GM11168 (cell line): Measurements from ENCODE around the gene MATN3.

ENCODE experiments used
- in situ Hi-C: fragments of 300-500 bp; cut with MboI; formaldehyde crosslinking; loops from one replicate; pipeline ENCODE4 v1.12.0; 2022; ENCODE audit warnings: low sequenced_read_pairs; ENCODE audit not compliant: unreplicated experiment

The MATN3 gene

DNA sequence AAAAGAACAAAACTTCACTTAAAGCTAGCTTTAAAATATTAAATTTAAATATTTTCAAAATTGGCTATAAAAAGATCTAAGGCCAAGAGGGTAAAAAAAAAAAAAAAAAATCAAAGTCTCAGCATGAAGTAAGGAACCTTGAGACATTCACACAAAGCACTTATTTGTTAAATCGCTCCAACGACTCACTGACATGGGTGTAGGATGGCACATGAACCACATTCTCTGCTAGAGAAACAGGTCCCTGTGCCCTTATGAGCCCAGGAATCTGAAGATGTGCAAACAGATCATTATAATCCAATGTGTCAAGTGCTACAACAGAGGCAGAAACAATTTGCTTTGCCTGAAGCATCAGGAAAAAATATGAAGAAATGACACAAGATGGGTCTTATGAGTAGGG lies 25.2 kb upstream of the MATN3 start:
- in situ Hi-C loops: no loop called here

DNA sequence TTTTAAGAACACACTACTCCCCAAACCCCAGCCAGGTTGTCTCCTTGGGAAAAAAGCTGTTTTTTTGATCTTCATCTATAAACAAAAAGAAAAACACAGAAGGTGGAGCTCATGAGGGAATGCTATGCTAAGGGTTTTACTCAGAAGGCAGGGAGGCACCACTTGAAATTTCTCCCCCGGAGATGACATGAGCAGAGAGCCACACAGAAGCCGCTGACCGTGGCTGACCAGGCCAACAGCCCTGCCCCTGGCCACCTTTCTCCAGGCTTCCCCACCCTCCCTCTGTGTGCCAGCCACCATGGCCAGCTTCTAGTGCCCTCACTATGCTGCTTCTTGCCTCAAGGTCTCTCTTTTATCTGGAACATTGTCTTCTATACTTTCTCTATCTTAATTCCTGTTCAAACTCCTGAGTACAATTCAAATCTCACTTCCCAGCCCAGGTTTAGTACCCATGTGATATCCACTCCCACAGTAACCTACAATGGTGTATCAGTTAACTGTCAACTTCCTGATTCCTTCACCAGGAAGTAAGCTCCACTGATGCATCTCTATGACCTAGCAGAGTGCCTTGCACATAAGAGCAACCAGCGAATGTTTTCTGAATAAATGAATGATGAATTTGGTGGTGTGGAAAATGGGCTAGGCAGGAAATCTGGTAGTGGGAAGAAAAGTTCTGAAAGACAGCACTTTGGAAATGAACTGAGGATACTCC lies 23.6 kb upstream of the MATN3 start:
- in situ Hi-C loops: no loop called here

DNA sequence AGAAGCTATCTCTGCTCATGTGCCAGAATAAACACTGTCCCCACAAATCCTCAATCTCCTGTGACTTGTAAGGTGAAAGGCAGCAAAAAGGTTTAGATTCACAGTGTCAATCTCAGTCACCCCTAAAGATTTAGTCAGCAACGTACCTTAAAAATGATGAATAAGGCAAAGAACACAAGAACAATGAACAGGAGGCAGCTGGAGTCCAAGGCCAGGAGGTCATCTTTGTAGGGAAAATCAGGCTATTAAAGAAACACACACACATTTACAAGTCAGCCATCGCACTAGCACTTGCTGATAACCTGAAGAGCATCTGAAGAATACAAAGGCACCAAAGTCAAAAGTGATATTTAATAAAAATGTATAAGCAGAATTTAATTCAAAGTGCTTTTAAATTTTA lies 22.4 kb upstream of the MATN3 start:
- in situ Hi-C loops: no loop called here

DNA sequence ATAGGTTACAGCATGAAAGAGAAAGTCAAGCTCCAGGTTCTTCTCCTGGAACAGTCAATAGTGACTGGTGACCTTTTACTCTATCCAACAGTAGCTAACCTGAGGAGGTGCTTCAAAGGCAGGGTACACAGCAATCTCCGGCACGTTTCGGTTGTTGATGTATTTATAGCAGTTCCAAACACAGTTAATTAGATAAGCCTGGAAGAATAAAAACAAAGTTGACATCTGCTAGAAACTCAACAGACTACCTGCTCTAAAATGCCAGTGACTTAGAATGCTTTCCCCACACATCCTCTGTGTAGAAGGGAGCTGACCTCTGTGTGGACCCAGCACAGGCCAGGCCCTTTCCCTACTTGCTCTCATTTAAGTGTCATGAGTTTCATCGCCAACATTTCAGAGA lies 21.8 kb upstream of the MATN3 start:
- in situ Hi-C loops: no loop called here

DNA sequence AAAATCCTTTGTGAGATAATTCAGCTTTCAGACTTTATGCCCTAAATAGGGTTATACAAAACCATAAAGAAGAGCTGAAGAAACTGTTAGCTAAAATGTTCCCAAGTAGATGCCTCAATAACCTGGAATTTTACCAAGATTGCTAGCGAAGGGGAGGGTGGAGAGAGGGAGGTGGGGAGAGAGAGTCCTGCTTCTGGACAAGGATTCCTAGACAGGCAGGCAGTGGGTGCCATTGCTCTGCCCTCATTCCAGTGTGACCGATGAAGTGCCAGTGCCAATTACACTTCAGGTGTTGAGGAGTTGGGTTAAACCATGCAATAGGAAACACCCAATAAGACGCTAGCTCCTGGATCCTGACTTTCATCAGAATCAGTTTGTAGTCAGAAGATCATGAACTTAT lies 20.9 kb upstream of the MATN3 start:
- in situ Hi-C loops: no loop called here

DNA sequence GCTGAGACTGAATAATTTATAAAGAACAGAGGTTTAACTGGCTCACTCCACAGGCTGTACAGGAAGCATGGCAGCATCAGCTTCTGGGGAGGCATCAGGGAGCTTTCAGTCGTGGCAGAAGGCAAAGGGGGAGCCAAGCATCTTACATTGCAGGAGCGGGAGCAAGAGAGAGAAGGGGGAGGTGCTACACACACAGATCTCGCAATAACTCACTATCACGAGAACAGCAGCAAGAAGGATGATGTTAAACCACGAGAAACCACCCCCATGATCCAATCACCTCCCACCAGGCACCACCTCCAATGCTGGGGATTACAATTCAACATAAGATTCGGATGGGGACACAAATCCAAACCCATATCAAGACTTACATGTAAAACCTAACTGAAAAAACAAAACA lies 17.8 kb upstream of the MATN3 start:
- in situ Hi-C loops: no loop called here

DNA sequence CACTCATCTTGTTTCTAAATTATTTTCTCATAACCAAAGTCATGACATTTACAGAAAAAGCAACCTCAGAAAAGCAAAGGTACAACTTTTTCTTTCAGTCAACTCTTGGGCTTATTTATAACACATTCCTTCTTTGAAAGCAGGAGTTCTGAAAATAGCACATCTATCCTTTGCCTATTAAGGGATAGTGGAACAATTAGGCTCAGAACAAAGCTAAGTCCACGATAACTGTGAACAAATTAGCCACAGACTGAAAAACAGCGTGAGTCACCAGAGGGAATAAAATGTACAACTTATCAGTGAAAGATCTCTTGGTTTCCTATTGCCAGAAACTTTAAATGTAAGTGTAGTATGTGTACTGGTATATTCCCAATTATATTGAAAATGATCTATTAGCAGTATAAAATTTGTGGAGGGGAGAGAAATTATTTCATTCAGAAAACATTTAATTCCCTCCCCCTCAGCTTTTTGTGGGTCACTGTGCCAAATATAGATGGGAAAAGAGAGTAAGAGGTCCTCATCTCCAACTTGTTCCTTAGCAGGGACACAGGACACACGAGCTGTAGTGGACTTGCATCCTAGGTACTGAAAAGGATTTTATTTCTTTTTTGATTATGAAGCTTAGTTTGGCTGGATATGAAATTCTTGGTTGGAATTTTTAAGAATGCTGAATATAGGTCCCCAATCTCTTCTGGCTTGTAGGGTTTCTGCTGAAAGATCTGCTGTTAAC lies 15.4 kb upstream of the MATN3 start:
- in situ Hi-C loops: no loop called here

DNA sequence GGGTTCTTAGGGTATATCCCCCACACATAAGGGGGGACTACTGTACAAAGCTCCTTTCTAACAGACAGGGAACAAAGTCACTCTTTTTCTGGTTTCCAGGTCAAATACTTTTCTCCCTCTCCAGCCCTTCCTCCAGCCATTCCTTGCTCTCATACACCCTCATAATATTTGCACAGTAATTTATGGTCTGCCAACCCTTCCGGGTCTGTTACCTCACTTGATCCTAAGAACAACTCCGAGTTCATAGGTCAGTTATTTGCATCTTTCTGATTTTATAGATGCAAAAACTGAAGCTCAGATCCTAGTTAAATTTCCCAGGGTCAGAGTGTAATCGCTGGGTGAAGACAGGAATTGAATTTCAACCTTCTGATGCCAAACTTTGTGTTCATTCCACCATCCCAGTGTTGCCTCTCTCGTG lies 14.8 kb upstream of the MATN3 start:
- in situ Hi-C loops: no loop called here

DNA sequence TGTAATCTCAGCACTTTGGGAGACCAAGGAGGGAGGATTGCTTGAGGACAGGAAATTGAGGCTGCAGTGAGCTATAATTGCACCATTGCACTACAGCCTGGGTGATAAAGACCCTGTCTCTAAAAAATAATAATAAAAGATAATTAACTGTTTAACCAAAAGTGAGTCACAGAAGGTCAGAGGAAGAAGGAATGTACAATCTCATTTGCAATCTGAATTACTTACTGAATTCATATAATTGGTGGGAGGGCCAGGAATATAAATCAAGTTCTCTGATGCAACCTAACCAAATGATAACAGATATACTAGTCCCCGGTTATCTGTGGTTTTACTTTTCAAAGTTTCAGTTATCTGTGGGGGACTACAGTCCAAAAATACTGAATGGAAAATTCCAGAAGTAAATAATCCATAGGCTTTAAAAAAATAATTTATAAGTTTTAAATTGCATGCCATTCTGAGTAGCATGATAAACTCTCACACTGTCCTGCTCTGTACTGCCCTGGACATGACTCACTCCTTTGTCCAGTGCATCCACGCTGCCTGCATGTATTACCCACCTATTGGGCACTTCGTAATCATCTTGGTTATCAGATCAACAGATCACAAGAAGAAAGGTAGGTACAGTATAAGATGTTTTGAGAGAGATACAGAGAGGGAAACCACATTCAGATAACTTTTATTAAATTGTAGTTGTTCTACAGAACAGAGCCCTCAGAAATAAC lies 12.8 kb upstream of the MATN3 start:
- in situ Hi-C loops: no loop called here

DNA sequence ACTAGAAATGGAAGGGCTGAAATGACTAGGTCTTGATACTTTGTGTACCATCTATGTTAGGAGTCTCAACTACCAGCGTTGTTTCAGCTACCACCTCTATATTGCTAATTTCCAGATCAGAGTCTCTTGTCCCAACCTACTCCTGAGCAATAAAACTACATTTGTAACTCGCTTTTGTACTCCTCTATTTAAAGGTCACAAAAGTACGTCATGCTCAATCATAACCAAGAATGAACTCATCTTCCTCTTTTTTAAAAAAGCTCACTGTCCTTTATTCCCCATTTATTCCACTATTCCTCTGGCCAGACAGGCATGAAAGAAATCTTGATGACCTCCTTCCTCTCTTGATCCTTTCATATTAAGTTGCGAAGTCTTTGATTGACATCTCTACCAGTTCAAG lies 11.2 kb upstream of the MATN3 start:
- in situ Hi-C loops: no loop called here

DNA sequence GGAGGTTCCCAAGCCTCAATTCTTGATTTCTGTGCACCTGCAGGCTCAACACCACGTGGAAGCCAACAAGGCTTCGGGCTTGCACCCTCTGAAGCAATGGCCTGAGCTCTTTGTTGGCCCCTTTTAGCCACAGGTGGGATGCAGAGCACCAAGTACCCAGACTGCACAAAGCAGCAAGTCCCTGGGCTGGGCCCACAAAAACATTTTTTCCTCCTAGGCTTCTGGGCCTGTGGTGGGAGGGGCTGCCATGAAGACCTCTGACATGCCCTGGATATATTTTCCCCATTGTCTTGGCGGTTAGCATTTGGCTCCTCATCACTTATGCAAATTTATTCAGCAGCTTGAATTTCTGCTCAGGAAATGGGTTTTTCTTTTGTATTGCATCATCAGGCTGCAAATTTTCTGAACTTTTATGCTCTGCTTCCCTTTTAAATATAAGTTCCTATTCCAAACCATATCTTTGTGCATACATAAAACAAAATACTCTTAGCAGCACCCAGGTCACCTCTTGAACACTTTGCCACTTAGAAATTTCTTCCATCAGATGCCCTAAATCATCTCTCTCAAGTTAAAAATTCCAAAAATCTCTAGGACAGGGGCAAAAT lies 9.0 kb upstream of the MATN3 start:
- in situ Hi-C loops: no loop called here

DNA sequence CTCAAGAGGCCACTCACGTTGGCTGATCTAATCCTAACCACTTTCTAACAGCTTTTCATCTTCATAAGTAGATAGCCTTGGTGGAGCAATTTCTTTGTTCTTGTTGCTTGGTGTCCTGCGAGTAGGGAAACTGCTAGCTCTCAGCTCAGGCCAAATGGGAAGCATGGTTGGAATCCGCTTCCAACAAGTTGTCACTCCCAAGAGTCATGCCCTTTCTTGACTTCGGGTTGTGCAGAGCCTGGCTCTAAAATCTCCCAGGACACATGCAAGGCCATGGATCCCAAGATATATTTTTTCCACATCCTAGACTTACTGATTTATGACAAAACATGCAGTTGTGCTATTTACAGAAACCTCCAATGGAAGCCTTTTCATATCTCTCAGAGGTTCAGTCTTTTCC lies 7.3 kb upstream of the MATN3 start:
- in situ Hi-C loops: no loop called here

DNA sequence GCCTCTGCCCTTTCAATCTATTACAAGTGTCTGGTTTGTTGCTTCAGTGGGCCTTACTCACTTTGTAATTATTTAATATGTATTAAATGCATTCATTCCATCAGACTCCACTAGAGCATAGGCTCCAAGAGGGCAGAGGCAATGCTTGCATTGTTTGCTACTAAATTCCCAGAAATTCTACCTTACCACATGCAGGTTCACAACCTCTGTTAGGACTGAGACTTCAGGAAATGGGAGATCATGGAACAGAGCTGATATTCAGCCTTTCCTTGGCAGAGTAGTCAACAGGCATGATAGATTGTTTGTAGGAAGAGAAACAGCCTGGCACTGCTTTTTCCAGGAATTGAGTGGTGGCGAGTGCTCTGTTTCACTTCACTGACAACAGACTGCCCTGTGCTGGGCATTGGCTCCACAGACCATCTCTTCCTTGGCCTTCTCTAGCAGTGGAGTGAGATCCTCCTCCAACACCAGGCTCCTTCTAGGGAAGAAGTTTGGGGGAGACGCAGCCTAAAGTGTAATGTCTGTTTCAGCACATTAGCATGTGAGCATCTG lies 6.2 kb upstream of the MATN3 start:
- in situ Hi-C loops: no loop called here

DNA sequence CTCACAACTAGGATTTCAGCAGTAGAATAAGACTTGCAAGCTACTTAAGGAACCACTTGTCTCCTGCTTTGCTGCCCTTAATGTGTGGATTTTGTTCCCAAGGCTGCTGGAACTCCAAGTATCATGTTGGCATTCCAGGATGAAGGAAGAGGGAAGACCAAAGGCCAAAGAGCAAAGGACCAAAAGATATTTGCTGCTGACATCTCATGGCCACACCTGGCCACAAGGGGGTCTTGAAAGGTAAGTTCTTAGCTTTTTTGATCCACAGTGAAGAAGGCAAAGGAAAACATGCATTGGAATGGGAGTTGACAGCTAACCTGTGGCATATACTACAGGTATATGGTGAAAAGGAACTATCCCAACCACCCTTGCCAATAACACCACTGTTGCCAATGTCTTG lies 3.9 kb upstream of the MATN3 start:
- in situ Hi-C loops: no loop called here

DNA sequence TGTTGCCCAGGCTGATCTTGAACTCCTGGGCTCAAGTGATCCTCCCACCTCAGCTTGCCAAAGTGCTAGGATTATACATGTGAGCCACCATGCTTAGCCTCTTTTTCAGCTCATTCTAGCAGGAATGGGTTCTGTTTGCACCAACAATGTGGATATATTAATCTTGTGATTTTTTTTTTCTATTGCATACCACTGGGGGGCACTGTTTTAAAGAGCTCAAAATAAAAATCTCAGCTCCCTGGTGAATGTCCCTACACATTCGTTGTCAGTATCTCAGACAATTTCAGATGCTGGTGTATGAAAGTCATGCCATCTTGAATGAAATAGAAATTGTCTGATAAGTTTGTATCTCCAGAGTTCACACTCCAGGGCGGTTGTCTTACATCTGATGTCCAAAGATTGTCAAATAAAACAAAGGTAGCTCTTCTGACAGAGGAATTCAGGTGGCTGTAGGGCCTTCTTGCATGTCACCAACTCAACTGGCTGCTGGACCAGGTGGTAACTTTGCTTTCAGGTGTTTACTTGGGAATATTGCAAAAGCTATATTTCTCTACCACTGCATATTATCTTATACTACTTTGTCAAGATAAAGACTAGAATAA lies 3.1 kb upstream of the MATN3 start:
- in situ Hi-C loops: no loop called here

DNA sequence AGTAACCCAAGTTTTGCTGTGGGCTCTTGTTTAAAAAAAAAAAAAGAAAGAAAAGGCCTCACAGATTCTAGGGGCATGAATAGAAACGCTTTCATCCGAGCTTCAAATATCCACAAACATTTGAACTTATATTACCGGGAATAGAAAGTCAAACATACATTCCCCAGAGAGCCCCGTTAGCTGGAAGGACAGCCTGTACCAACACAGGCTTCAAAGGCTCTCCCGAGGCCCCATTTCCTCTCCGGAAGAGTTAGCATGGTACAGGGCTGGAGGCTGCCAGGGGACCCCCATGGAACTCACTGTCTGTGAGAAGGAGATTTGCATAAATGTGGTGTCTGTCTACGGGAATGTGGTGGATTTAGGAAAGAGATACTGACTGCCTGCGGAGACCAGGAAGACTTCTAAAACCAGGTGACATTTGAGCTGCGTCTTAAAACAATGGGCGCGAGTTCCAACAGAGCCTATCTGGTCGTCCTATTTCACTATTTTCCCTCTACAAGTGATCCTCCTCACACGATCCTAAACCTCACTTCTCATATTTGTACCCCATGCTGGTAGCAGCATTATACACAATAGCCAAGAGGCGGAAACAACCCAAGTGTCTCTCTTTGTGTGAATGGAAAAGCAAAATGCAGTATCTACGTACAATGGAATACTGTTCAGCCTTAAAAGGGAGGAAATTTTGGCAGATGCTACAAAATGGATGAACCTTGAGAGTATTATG lies 820 bp upstream of the MATN3 start:
- in situ Hi-C loops: loop anchor here (5.0 kb wide), 1 partner anchor 79 kb away; no protein-coding TSS in a partner anchor

DNA sequence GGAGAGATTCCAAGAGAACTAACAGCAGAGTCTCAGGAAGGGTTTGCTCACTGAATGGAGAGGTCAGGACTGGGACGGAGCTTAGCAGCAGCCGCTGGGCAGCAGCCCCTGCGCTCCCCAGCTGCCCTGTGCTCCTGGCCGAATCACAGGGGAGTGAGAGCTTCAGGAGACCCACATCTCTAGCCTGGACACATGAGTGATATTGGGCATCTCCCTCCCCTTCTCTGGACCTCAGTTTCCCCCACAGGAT lies 511 bp downstream of the MATN3 start:
- in situ Hi-C loops: loop anchor here (5.0 kb wide), 1 partner anchor 80 kb away; no protein-coding TSS in a partner anchor

DNA sequence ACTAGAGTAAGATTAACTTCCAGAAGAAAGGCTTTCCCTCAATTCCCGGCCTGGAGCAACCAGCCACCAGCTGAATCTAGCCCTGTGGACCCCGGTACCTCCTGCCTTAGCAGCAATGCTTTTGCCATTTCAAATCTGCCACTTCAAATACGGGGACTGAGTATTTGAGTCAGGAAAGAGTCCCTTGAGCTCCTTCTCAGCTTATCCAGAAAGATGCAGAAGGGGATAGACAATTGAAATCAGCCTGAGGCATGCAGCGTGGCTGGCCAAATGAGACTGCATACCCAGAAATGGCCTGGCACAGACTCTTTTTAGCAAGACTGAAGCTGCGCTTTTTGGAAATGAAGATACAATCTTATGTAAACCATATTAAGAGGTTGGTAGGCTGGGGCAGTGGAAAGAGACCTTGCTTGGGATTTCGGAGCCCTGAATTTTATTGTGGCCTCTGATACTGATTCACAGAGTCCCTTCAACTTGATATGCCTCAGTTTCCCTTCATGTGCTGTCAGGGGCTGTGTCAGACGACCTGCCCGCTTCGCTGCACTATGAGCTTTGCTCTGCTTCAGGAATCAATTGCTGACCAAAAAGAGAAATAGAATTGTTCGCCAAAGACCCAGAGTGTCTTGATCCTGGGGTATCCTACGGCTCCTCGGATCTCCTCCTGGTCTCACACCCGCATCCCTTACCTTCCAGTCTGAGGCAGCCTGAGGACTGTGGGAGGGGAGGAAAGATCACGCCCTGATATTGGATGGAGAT lies 1.0 kb downstream of the MATN3 start:
- in situ Hi-C loops: loop anchor here (5.0 kb wide), 1 partner anchor 81 kb away; no protein-coding TSS in a partner anchor

DNA sequence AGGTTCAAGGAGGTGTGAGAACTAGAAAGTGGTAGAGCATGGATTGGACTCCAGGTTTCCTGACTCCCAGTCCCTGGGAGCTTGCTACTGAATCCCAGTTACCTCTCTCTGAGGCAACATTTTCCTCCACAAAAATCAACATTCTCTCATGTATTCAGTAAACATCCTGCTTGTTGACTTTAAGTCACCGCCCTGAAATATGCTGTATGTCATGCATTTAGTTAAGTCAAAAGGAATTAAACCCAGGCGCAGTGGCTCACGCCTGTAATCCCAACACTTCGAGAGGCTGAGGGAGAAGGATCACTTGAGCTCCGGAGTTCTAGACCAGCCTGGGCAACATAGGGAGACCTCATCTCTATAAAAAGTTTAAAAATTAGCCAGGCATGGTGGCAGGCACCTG lies 3.8 kb downstream of the MATN3 start:
- in situ Hi-C loops: no loop called here
